H1 (cell line): Measurements from ENCODE around the gene TCEA3. TPM values are rescaled to one million over a fixed set of nuclear protein-coding genes. Genes with fewer than 3 reads are reported as not detected.

Source experiments
- CTCF ChIA-PET: fragments of 300-600 bp; sonication (Branson Sonifier 250); formaldehyde crosslinking; loops from one replicate; lab custom pipeline; 2021; ENCODE audit not compliant: partially characterized antibody; lab: Charles Lee
- POLR2A ChIA-PET: fragments of 300-600 bp; sonication (Branson Sonifier 250); formaldehyde crosslinking; loops from one replicate; lab custom pipeline; 2021; ENCODE audit warnings: inconsistent platforms; ENCODE audit not compliant: partially characterized antibody; lab: Charles Lee
- DNase-seq, 2 experiments: peaks; one replicate each; pipeline versions ENCODE4 v3.0.0 to v3.0.0-alpha.2; 2010 to 2022; ENCODE audit warnings: low spot score in 2 of 2, low read depth in 1 of 2, mixed read lengths in 1 of 2
- FAIRE-seq: peaks from 2 replicates; lab custom pipeline; 2011; peaks lifted over from hg19 to GRCh38; lab: Jason Lieb, UNC
- H2AFZ ChIP-seq: 2 replicates; pipeline ENCODE4 v1.8.1; 2012; ENCODE audit warnings: low read length, inconsistent platforms
- H2AK5ac ChIP-seq: 2 replicates; pipeline ENCODE4 v1.6.1; 2013; ENCODE audit warnings: low read depth, low read length
- H2BK120ac ChIP-seq: replicated peaks from 2 replicates; pipeline ENCODE3; 2013; ENCODE audit warnings: low read depth, low read length, inconsistent platforms
- H2BK12ac ChIP-seq: 2 replicates; pipeline ENCODE4 v1.6.1; 2013; ENCODE audit warnings: low read depth, low read length
- H2BK15ac ChIP-seq: 2 replicates; pipeline ENCODE4 v1.6.1; 2013; ENCODE audit warnings: low read length
- H2BK20ac ChIP-seq: 2 replicates; pipeline ENCODE4 v1.6.1; 2013; ENCODE audit warnings: low read length
- H2BK5ac ChIP-seq: 2 replicates; pipeline ENCODE4 v1.6.1; 2013; ENCODE audit warnings: low read depth, low read length
- H3K14ac ChIP-seq: 2 replicates; pipeline ENCODE4 v1.6.1; 2013; ENCODE audit warnings: inconsistent platforms; ENCODE audit not compliant: insufficient read length
- H3K18ac ChIP-seq: 2 replicates; pipeline ENCODE4 v1.6.1; 2013; ENCODE audit warnings: low read length; ENCODE audit errors: extremely low read depth
- H3K23ac ChIP-seq: 2 replicates; pipeline ENCODE4 v1.6.1; 2013; ENCODE audit warnings: inconsistent platforms; ENCODE audit not compliant: insufficient read length
- H3K23me2 ChIP-seq: 2 replicates; pipeline ENCODE4 v1.6.1; 2013; ENCODE audit warnings: low read depth, low read length
- H3K27ac ChIP-seq: 2 replicates; pipeline ENCODE4 v1.6.1; 2011; ENCODE audit warnings: low read depth, low read length, inconsistent platforms
- H3K27me3 ChIP-seq, 4 experiments: replicated peaks in 1 of 4; 1 replicate in 1 of 4; 2 replicates in 3 of 4; pipeline versions ENCODE4 v1.6.1 to v1.8.1; 2011 to 2013; ENCODE audit warnings: low read length in 3 of 4, mild to moderate bottlenecking in 3 of 4, inconsistent platforms in 2 of 4, mixed read lengths in 2 of 4, moderate library complexity in 1 of 4; ENCODE audit not compliant: control insufficient read depth in 3 of 4, insufficient read depth in 3 of 4; ENCODE audit errors: extremely low read depth in 1 of 4
- H3K36me3 ChIP-seq, 4 experiments: 2 replicates each; pipeline versions ENCODE4 v1.6.1 to v1.8.1; 2011 to 2013; ENCODE audit warnings: mild to moderate bottlenecking in 4 of 4, low read length in 3 of 4, moderate library complexity in 2 of 4, control low read depth in 1 of 4, inconsistent platforms in 1 of 4; ENCODE audit not compliant: insufficient read depth in 4 of 4, control insufficient read depth in 2 of 4
- H3K4ac ChIP-seq: replicated peaks from 2 replicates; pipeline ENCODE3; 2013; ENCODE audit warnings: low read length, low read depth, mixed read lengths, inconsistent platforms; ENCODE audit not compliant: insufficient read length
- H3K4me1 ChIP-seq, 4 experiments: replicated peaks in 1 of 4; 1 replicate in 1 of 4; 2 replicates in 3 of 4; pipeline versions ENCODE4 v1.6.1 to v1.8.1; 2011 to 2013; ENCODE audit warnings: low read length in 3 of 4, inconsistent platforms in 2 of 4, mixed read lengths in 1 of 4; ENCODE audit not compliant: insufficient read depth in 4 of 4, control insufficient read depth in 3 of 4
- H3K4me2 ChIP-seq, 2 experiments: 2 replicates each; pipeline versions ENCODE4 v1.6.1 to v1.8.1; 2011 to 2013; ENCODE audit warnings: low read depth in 2 of 2, low read length in 2 of 2, control low read depth in 1 of 2, inconsistent platforms in 1 of 2, mild to moderate bottlenecking in 1 of 2; ENCODE audit not compliant: insufficient read depth in 1 of 2
- H3K4me3 ChIP-seq, 4 experiments: fragments of 200-600, 300-600 bp in 1 of 4; sonication (generic), shearing (Covaris generic), sonication (Bioruptor Twin) in 1 of 4; 2 replicates each; pipeline versions ENCODE4 v1.5.1 to v1.8.1; 2011 to 2016; ENCODE audit warnings: low read length in 4 of 4, low read depth in 3 of 4, control low read depth in 2 of 4, inconsistent platforms in 2 of 4, mild to moderate bottlenecking in 2 of 4, mixed read lengths in 1 of 4, moderate library complexity in 1 of 4; ENCODE audit not compliant: insufficient read depth in 2 of 4; ENCODE audit errors: extremely low read depth in 1 of 4
- H3K56ac ChIP-seq: replicated peaks from 2 replicates; pipeline ENCODE3; 2013; ENCODE audit warnings: low read depth, mild to moderate bottlenecking, mixed read lengths, low read length, inconsistent platforms; ENCODE audit not compliant: insufficient read length
- H3K79me1 ChIP-seq: 2 replicates; pipeline ENCODE4 v1.6.1; 2013; ENCODE audit warnings: low read depth, low read length, control low read depth
- H3K79me2 ChIP-seq, 2 experiments: 2 replicates each; pipeline versions ENCODE4 v1.6.1 to v1.8.1; 2012 to 2013; ENCODE audit warnings: low read length in 2 of 2, mild to moderate bottlenecking in 2 of 2, inconsistent platforms in 1 of 2; ENCODE audit not compliant: insufficient read depth in 2 of 2, control insufficient read depth in 1 of 2
- H3K9ac ChIP-seq, 4 experiments: replicated peaks in 1 of 4; 1 replicate in 1 of 4; 2 replicates in 3 of 4; pipeline versions ENCODE4 v1.6.1 to v1.8.1; 2011 to 2013; ENCODE audit warnings: low read depth in 3 of 4, low read length in 3 of 4, control low read depth in 2 of 4, mild to moderate bottlenecking in 2 of 4, moderate library complexity in 2 of 4, inconsistent platforms in 1 of 4; ENCODE audit errors: extremely low read depth in 1 of 4
- H3K9me3 ChIP-seq, 2 experiments: 2 replicates each; pipeline versions ENCODE4 v1.6.1 to v1.8.1; 2012 to 2013; ENCODE audit warnings: mild to moderate bottlenecking in 2 of 2, moderate library complexity in 2 of 2, control low read depth in 1 of 2, inconsistent platforms in 1 of 2, low read depth in 1 of 2, low read length in 1 of 2, mixed read lengths in 1 of 2; ENCODE audit not compliant: insufficient read depth in 2 of 2
- H4K20me1 ChIP-seq, 2 experiments: replicated peaks in 1 of 2; 2 replicates each; pipeline versions ENCODE3 to v1.8.1; 2011 to 2013; ENCODE audit warnings: inconsistent platforms in 2 of 2, low read length in 2 of 2, mild to moderate bottlenecking in 1 of 2; ENCODE audit not compliant: insufficient read depth in 2 of 2, control insufficient read depth in 1 of 2
- H4K5ac ChIP-seq: 2 replicates; pipeline ENCODE4 v1.6.1; 2013; ENCODE audit warnings: low read length, low read depth, mixed read lengths, inconsistent platforms; ENCODE audit not compliant: insufficient read length
- H4K8ac ChIP-seq: 2 replicates; pipeline ENCODE4 v1.8.0; 2013; ENCODE audit warnings: mild to moderate bottlenecking, moderate library complexity, low read length, inconsistent platforms; ENCODE audit not compliant: insufficient read depth; ENCODE audit errors: extremely low read depth
- H4K91ac ChIP-seq: replicated peaks from 2 replicates; pipeline ENCODE3; 2013; ENCODE audit warnings: low read length, mixed read lengths, inconsistent platforms; ENCODE audit not compliant: insufficient read length
- BACH1 ChIP-seq: IDR thresholded peaks from 2 replicates; pipeline ENCODE4 v1.6.1; 2012; ENCODE audit warnings: low read length, improper control_type of control experiment
- KDM5A ChIP-seq: fragments of 200-600 bp; IDR thresholded peaks from 2 replicates; pipeline ENCODE4 v1.7.1; 2012; ENCODE audit warnings: mild to moderate bottlenecking, low read length, inconsistent platforms, mixed read lengths
- SAP30 ChIP-seq: fragments of 300-600 bp; sonication (generic); IDR thresholded peaks from 2 replicates; pipeline ENCODE4 v1.7.1; 2012; ENCODE audit warnings: low read length, moderate library complexity, mild to moderate bottlenecking, inconsistent platforms; ENCODE audit not compliant: insufficient read depth, insufficient replicate concordance
- SIN3A ChIP-seq, 2 experiments: IDR thresholded peaks in 1 of 2; conservative IDR thresholded peaks in 1 of 2; 2 replicates each; pipeline ENCODE4 v1.6.1; 2011 to 2012; ENCODE audit warnings: low read length in 2 of 2, improper control_type of control experiment in 1 of 2, low read depth in 1 of 2, mild to moderate bottlenecking in 1 of 2
- SP4 ChIP-seq: IDR thresholded peaks from 2 replicates; pipeline ENCODE4 v1.6.1; 2012; ENCODE audit warnings: low read length, inconsistent platforms
- TCF12 ChIP-seq: IDR thresholded peaks from 2 replicates; pipeline ENCODE4 v1.6.1; 2011; ENCODE audit warnings: low read depth, mild to moderate bottlenecking, low read length
- YY1 ChIP-seq: IDR thresholded peaks from 2 replicates; pipeline ENCODE4 v1.6.1; 2011; ENCODE audit warnings: low read depth, mild to moderate bottlenecking, low read length
- ZNF274 ChIP-seq: IDR thresholded peaks from 2 replicates; pipeline ENCODE4 v1.7.0; 2012; ENCODE audit warnings: low read length, borderline replicate concordance; ENCODE audit errors: extremely low read depth
- WGBS, 2 experiments: shearing (Covaris generic) in 1 of 2; methylation state at CpG; one replicate each; pipeline versions ENCODE4 v1.1.6 to v1.1.7; 2013 to 2015; ENCODE audit warnings: low lambda C conversion rate in 2 of 2, mixed read lengths in 2 of 2, inconsistent platforms in 1 of 2, low coverage in 1 of 2, missing lambda C conversion rate in 1 of 2; ENCODE audit not compliant: insufficient replicate concordance in 2 of 2, insufficient coverage in 1 of 2, insufficient read length in 1 of 2; ENCODE audit errors: extremely low coverage in 1 of 2, missing lambda C conversion rate in 1 of 2; 5-methylcytosine and 5-hydroxymethylcytosine counted together
- polyA plus RNA-seq, 7 experiments: library from polyadenylated mRNA; depleted of rRNA in 3 of 7; stranded (reverse) in 5 of 7; unstranded in 2 of 7; fragments of >200 nt in 5 of 7; fragments of 200-250 nt in 2 of 7; gene quantifications; 1 replicate in 5 of 7; 2 replicates in 1 of 7; 4 replicates in 1 of 7; pipeline versions ENCODE4 v1.2.1 to v1.2.3, GENCODE V29; 2011 to 2013; ENCODE audit warnings: missing spikeins in 2 of 7, mixed read lengths in 2 of 7
- total RNA-seq: library from RNA; stranded (reverse); fragmentation: NEBNext Ultra II Directional; extraction: Animal tissue kit (Norgen Biotek cat#: 25700); gene quantifications from 2 replicates; pipeline ENCODE4 v1.2.1, GENCODE V29; 2021

Gene TCEA3
- total and polyA plus RNA-seq, 2 of the 8 experiments (the other 6 are each of a cell fraction or from before 2014, with no cell fraction given), result 0.08 TPM; not detected in 1

DNA sequence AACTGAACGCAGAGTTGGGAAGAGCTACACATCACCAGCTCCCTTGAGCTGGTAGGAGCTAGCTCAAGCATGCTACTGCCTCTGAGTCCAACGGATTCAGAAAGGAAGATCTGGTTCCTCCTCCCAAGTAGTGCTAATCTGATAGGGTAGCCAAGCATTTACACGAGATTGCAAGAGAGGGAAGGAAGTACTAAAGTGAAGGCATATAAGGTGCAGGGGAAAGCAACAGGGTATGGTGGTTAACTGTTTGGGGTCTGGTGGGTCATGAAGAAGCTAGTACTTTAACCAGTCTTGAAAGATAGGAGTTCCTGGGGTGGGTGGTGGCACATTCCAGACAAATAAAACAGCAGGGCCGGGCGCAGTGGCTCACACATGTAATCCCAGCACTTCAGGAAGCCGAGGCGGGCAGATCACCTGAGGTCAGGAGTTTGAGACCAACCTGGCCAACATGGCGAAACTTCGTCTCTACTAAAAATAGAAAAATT lies 34.7 kb downstream of the TCEA3 start:
- H4K8ac ChIP-seq, result no peak overlapping the region
- H3K14ac ChIP-seq, result no peak overlapping the region
- peaks cover 10% of the 10 kb centered on the region for H3K23me2 ChIP-seq
- no peak overlapping the region for H2AK5ac ChIP-seq
- no peak overlapping the region for H3K4me2 ChIP-seq
- H3K27me3 ChIP-seq, result peaks cover 17 to 80% (median 57%) of the 10 kb centered on the region in 4 experiments
- ChIA-PET POLR2A (interaction anchor here (0.6 to 1.2 kb wide), 2 partner anchors 13 to 116 kb away, joined by 4 to 5 read pairs; no protein-coding TSS in a partner anchor), CTCF (interaction anchor here (0.9 to 7.5 kb wide), 6 partner anchors 10 to 33 kb away, joined by 3 to 44 read pairs (median 4); no protein-coding TSS in a partner anchor)
- DNase-seq (no peak), FAIRE-seq (no peak)
- no peak overlapping the region for H3K9ac ChIP-seq
- H3K4me3 ChIP-seq, result no peak overlapping the region
- no peaks in the 10 kb centered on the region for H3K79me2 ChIP-seq
- TF ChIP-seq SIN3A (conservative IDR thresholded peaks at IDR 0.05 in 1 of 2, IDR thresholded peaks at IDR 0.05 in 1 of 2; ENCODE audit: low read depth in 1 of 2, low read length in 2 of 2) (no peak), TCF12 (no peak), YY1 (no peak), SAP30 (no peak), SP4 (no peak), ZNF274 (no peak), BACH1 (no peak), KDM5A (no peak)
- 0 out of 2 replicates have a peak, but pooled peaks cover 3% of the 10 kb centered on the region for H3K79me1 ChIP-seq
- peaks cover 4 to 8% of the 10 kb centered on the region in 2 experiments; a peak in 2 of 4 replicates for H3K9me3 ChIP-seq
- H3K56ac ChIP-seq, result no peak overlapping the region
- no peak overlapping the region for H2BK12ac ChIP-seq
- H4K5ac ChIP-seq, result no peak overlapping the region
- H3K27ac ChIP-seq, result no peak overlapping the region
- H3K18ac ChIP-seq, result no peak overlapping the region
- H2BK120ac ChIP-seq, result no peak overlapping the region
- H2BK5ac ChIP-seq, result no peak overlapping the region
- H2BK20ac ChIP-seq, result no peak overlapping the region
- 83% methylated on average over 9 of the region's 9 CpGs; no CpG with 5 or more reads in 1 of the 2 experiments for WGBS, 2 experiments
- H2BK15ac ChIP-seq, result no peak overlapping the region
- peaks cover 0 to 8% (median 4%) of the 10 kb centered on the region in 4 experiments; a peak in 6 of 7 replicates for H3K4me1 ChIP-seq
- no peak overlapping the region for H4K91ac ChIP-seq
- no peak overlapping the region for H2AFZ ChIP-seq
- H3K36me3 ChIP-seq, result no peaks in the 10 kb centered on the region
- H3K23ac ChIP-seq, result no peak overlapping the region
- H3K4ac ChIP-seq, result no peak overlapping the region
- peaks cover 4 to 8% of the 10 kb centered on the region in 2 experiments for H4K20me1 ChIP-seq
